NB4 (cell line): Measurements from ENCODE around the gene GAS7.

ENCODE experiments used
- CTCF ChIP-seq: IDR thresholded peaks from one replicate; pipeline ENCODE4 v1.5.1; 2012; ENCODE audit warnings: low read depth, low read length
- MAX ChIP-seq: IDR thresholded peaks from 2 replicates; pipeline ENCODE4 v1.6.1; 2011; ENCODE audit warnings: low read depth, low read length
- POLR2A ChIP-seq: IDR thresholded peaks from 2 replicates; pipeline ENCODE4 v1.6.1; 2011; ENCODE audit warnings: mild to moderate bottlenecking; ENCODE audit not compliant: insufficient read length; ENCODE audit errors: extremely low read depth

DNA sequence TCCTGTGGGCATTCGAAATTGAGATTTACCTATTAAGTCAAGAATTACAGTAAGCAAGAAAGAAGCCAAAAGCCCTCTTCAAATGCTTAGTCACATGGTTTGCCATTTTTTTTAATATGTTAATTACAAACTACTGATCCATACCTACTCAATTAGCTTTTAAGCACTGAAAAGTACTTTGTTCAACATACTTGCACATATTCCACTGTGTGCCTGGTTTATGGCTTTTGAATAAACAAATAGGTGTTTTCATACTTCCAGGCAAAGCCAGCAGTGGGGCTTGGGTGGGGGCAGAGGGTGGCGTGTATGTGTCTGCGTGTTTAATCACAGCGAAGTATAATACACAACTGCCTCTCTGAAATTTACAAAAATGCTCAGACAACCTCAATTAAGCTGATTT, 51.4 kb downstream of the GAS7 start:
- TF ChIP-seq CTCF (no peak), POLR2A (no peak), MAX (no peak)
